CD4-positive, alpha-beta T cell treated with Interleukin-21 for 1 hour (primary cell): ENCODE results near the gene JAZF1.
A peak's percentile ranks its signal among the peaks of the same experiment; 100 is the strongest.

Experiments used
- DNase-seq: peaks from one replicate; pipeline ENCODE4 v3.0.0-alpha.2; 2020

The JAZF1 gene

DNA sequence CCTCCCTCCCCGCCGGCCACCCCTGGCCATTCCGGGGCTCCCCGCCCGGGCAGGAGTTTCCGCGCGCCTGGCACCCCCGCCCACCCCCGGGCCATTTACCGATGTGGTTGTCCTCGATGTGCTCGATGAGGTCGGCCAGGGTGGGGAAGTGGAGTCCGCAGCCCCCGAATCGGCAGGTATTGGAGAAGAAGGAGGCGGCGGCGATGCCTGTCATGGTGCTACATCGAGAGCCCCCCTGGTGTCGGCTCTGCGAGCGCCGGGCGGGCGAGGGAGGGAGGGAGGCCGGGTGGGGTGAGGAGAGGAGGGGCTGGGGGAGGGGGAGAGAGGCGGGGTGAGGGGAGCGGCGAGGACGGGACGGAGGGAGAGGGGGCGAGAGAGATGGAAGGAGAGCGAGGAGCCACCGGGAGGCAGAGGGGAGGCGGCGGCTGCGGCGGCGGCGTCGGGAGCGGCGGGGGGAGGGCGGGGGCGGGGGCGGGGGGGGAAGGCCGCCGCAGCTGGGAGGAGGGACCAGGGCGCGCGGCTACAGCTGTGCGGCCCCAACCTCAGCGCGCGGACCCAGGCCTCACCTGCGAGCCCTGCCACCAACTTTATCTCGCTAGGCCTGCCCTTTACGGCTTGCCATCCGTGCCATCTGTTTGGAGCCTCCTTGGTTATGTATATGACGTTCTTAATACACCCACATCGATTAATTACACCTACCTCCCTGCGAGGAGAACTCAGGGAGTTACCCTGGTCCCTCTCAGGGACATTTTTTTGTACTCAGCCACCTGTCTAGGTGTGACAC lies at the start of gene JAZF1:
JAZF1 (minus strand) TSS at position 432 of the 784 bp plus-strand sequence.
- DNase-seq = peak; percentile 58

DNA sequence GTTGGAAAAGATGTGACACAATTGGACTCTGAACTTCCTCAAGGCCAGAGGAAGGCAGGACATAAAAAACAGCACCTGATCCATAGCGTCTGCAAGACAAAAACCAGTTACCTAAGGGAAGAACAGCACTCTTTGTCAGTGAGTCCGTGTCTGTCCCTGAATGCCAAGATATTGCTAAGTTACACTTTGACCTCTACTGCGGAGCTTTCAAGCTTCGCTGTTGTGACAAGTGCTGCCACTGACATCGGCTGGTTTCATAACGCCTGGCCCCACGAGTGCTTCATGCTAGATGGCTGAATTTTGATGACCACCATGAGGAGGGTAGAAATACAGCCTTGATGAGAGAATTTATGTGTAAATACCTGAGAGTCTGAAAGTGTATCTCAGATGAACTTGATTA lies 49.7 kb upstream of the JAZF1 start:
- no peak for DNase-seq

DNA sequence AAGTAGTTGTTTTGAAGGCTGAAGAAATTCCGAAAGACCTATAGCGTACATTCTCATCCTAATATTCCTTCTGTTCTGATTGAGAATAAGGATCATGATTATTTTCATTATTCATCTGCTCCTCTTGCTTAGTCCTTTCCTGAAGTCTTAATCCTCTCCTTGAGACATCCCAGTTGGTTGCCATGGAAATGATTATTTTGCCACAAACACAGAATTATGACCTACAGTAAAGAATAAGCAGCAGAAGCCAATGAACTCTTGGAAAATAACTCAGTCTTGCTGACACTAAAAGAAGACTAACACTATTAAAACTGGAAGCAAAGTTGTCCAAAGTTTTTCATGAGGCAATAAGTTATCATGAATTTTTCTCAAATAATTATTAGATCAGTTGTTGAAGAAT lies 47.8 kb upstream of the JAZF1 start:
- no peak for DNase-seq

DNA sequence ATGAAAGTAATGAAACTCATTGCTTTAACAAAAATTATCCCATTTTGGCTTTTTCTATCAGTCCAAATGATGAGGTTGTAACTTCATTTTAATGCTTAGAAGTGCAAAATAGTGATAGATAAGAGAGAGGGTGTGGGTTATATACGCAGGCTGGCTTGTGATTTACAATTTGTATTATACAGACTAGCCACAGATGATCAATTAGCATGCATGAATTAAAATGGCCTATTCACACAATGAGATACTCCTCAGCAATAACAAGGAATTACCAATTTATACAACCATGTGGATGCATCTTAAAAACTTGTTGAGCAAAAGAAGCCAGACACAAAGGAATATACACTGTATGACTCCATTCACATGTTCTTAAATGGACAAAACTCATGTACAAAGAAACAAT lies 45.4 kb upstream of the JAZF1 start:
- no peak for DNase-seq

DNA sequence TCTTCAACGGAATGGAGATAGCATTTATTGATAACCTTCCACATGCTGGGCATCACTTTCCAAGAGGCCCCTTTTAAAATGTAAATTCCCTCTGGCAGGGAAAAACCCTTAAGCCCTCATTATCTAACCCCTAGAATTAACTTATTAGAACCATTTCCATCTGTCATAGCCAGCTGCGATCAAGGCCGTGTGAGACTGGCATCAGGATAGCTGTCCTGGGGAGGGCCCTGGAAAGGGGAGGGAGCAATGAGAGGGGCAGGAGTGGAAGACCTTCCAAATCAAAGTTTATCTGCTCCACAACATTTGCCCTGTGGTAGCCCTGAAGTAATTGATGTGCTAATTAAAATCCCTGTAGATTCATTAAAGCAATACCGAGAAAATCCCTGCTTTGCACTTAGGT lies 45.0 kb upstream of the JAZF1 start:
- no peak for DNase-seq

DNA sequence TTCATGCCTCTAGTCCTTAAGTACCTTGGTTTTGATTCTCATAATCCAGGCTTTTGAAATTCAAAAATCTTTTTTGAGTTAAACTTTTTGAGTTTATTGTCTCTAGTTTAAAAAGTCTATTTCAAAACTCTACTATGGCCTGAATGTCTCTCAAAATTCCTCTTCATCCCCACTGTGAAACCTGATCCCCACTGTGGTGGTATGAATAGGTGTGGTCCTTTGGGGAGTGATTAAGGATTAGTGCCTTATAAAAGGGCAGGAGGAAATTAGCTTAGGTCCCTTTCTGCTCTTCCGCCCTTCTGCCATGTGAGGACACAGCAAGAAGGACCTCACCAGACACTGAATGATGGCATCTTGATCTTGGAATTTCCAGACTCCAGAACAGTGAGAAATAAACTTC lies 44.1 kb upstream of the JAZF1 start:
- DNase-seq = no peak

DNA sequence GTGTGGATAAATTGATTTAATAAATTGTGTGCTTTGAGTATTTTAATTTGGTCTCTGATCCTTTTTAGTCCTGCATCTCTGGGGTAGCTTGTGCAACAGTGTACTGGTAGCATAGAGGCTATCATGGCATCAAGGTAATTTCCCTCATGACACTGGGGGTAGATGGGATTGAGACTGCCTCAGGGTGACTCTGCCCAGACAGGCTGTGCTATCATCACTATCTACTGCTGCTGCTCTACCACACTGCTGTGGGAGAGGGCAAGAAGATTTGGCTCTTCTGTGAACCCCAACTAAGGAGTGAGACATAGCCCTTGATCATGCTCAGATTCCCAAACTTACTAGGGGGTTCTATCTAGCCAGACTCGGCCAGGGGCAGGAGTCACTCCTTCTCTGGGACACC lies 43.6 kb upstream of the JAZF1 start:
- no peak for DNase-seq

DNA sequence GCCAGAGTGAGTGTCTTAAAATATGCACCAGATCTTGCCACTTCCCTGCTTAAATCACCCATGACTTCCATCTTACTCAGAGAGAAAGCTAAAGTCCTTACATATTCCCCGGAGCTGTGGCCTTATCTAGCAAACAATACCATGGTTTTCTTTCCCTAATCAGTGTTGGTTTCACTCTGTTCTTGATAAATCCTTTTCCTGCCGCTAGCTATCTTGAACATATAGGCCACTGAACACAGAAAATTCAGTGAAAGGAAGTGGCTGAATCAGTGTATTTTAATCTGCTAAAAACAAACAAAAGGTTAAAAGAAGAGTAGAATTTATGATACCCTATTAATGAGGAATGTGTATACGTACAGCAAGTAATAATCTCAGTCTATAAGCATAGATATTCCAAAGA lies 42.0 kb upstream of the JAZF1 start:
- no peak for DNase-seq

DNA sequence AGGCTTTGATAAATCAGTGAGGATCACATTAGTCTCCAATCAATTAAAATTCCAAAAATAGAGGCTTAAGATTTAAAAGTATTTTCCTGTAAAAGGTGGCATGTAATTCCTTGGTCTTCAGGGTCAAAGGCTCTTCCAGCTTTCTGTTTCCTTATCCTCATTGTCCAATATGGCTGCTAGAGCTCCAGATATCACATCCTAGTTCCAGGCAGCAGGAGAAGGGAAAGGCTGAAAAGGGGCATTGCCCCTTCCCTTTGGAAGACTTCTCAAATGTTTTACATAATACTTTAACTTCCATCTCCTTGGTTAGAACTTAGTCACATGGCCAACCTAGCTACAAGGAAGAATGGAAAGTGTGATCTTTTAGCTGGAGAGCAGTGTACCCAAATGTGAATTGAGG lies 39.2 kb upstream of the JAZF1 start:
- no peak for DNase-seq

DNA sequence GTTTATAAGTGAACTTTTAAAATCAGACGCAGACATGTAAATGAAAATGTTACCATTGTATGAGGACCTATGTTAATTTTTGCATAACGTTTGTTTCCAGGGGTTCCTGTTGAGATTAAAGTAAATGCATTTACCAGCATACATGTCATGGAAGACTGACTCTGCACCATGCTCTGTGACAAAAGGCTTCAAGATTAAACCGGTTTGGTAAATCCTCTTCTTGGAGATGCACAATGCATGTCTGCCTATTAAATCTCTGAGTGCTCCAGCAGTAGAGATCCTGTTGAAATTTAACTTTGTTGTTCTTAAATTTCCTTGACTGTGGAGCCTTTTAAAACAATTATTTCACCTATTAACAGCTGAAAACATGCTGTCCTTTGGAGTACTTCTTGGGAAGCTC lies 36.5 kb upstream of the JAZF1 start:
- DNase-seq = no peak

DNA sequence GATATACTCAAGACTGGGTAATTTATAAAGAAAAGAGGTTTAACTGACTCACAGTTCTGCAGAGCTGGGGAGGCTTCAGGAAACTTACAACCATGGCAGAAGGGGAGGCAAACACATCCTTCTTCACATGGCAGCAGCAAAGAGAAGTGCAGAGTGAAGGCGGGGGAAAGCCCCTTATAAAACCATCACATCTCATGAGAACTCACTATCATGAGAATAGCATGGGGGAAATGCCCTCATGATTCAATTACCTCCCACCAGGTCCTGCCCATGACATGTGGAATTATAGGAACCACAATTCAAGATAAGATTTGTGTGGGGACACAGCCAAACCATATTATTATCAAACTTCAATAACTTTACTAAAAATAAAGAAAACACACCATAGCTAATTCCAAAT lies 30.4 kb upstream of the JAZF1 start:
- DNase-seq = no peak

DNA sequence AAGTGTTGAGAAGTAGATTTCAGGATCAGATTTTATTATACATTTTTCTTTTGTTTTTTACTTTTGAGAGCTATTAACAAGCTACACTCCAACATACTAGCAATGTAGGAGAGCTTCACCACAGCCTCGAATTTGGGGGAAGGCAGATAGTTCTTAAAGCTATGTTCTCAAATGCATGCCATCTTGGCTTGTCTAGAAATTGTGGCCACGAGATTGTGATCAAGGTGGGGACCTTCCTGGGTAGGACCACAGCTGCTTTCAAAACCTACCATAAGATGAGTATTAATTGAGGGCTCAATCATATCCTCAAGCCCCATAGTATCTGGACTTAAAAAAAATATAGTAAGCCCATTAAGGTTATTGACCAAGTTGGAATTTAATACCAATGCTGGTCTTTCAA lies 27.9 kb upstream of the JAZF1 start:
- no peak for DNase-seq

DNA sequence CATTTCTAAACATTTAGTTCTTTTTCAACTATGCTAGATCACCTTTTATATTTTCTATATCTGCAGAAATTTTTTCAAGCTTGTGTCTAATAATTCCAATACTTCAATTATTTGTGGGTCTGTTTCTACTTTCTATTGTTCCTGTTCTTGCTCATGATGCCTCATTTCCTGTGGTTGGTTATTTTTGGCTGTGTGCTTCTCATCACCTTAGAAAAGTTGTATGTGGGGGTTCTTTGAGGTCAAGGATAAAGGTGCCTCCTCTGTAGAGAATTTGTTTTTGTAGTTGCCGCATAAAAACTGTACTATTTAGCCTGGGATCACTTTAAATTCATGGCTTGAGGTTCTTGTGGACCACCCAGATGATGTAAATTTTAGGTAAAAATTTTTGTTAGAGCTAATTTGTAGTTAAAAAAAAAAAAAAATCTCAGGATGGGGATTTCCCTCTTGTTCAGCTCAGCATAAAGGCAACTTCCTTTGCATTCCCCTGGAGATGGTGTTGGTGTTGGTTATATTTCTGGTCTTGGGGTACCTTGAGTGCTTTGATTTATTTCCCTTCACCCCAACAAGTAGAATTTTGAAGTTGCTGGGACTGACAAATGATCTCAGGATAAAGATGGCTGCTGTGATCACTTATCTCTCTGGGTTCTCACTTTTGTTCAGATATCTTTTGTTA lies 27.0 kb upstream of the JAZF1 start:
- no peak for DNase-seq

DNA sequence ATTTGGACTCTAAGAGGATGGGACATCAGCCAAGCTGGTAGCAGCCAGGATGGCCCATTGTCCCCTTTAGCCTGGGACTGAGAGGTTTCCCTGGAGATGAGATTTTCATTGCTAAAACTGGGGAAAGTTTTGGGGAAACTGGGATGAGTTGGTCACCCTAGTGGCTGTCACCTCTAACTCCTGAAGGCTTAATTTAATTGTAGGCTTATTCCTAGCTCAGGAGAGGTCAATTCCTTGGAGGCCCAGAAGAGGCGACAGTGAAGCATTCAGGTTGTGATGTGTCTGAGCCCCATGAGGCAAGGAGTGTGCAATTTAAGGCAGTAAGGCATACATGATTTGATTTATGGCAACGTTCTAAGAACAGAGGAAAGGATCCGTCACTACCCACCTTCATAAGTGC lies 24.9 kb upstream of the JAZF1 start:
- DNase-seq = no peak

DNA sequence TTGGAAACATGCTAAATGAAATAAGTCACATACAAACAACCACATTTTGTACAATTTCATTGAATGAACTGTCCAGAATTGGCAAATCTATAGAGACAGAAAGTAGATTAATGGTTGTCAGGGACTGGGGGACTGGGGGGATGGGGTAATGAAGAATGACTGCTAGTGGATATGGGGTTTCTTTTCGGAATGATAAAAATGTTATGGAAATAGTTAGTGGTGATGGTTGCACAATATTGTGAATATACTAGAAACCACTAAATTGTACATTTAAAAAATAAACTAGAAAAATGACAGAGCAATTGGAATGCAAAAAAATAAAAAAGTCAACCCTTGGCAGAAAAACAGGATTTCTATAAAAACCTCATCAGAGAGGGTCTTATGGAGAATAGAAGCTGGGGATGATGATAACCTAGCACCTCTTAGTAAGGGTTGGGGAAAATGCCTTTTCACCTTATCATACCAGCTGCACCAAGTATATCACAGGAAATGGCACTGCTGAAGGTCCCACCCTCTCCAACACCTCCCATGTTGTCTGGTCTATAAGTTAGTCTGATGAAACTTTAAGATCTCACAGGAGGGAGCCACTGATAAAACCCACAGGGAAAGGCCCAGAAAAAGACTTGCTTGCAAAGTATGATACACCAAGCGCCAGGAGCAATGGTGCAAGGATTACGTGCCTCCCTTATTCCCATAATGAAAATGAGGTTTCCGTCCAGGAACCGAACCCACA lies 23.1 kb upstream of the JAZF1 start:
- peak; percentile 34 for DNase-seq

DNA sequence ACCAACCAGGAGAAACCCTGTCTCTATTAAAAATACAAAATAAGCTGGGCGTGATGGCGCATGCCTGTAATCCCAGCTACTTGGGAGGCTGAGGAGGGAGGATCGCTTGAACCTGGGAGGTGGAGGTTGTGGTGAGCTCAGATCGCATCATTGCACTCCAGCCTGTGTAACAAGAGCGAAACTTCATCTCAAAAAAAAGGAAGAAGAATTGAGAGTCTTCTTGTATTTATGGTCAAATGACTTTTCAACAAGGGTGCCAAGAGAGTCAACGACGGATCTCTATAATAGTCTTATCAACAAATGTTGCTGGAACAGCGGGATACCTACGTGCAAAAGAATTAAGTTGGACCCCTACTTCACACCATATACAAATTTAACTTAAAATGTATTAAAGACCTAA lies 21.6 kb upstream of the JAZF1 start:
- no peak for DNase-seq

DNA sequence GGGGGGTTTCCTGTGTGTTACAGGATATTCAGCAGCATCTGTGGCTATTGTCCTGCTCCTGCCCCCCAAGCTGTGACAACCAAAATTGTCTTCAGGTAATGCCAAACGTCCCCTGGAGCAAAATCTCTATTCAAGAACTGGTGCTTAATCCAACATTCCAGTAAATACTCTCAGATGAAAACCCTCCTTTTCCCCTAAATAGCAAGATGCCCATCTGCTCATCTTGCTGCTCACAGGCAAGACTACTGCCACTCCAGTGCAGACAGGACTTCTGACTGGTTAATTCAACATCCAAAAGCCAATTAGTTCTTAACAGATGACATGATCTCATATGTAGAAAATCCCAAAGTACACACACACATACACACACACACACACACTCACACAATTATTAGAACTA lies 20.5 kb upstream of the JAZF1 start:
- no peak for DNase-seq

DNA sequence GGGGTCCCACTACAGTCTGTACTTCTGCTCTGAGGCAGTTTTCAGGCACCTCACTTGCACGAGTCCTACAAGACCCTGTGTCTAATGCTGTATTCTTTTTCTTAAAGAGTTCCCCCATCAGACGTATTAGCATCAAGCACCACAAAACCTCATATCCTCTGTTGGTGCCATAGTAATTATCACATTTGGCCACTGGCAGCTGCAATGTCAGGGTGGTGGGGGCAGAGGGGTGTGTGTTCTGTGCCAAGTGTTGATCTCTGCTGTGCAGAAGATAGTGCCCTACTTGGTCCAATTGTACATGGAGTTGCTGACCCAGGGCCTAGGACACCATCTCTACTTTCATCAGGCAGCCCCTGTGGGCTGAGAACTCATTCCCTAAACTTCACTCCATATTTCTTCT lies 20.0 kb upstream of the JAZF1 start:
- peak; percentile 34 for DNase-seq

DNA sequence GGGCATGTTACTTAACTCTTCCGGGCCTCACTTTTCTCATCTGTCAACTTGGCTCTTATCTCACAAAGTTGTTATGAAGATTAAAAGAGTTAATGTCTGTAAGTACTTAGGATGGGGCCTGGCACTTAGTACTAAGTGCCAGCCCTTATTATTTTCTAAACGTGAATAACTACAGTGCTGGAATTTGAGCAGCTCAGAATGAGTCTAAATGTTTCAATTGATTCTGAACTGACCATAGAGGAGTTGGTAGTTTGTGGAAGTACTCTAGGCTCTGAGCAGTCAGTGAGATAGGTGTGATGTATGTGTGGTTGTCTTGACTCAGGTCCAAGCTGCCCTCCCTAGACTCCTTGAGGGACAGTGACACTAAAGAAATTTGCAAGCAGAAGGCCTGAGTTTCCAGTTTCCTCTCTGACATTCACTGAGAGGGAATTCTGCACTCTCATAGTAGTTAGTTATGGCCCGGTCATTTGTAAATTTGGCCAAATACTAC lies 18.5 kb upstream of the JAZF1 start:
- no peak for DNase-seq

DNA sequence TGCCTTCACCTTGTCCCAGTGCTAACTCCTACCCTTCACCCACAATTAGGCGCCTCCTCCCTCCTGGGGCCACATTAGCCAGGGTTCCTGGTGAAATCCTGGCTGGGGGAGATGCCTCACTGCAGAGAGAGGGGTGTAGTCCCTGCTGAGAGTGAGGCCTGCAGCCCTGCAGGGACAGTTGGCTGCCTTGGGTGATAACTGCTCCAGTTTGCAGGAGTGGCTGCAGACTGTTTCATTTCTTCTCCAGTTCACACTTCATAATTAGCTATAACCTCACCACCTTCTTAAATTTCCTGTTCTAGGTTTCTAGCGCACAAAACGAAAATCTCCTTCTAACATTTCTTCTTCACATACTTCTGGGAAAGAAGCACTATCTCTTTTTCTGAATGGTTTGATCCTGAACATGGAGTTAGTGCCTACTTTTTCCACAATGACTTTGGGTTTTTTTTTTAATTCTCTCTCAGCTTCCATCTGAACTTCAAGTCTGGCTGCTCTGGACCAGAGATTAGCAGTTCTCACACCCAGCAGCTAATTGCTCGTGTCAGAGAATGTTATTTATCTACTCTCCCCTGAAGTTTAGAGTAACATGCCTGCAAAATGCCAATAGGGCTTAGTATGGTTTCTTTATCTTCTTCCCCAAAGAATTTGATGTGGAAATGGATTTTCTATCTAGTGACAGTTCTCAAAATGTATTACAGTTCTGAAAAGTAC lies 15.5 kb upstream of the JAZF1 start:
- no peak for DNase-seq

DNA sequence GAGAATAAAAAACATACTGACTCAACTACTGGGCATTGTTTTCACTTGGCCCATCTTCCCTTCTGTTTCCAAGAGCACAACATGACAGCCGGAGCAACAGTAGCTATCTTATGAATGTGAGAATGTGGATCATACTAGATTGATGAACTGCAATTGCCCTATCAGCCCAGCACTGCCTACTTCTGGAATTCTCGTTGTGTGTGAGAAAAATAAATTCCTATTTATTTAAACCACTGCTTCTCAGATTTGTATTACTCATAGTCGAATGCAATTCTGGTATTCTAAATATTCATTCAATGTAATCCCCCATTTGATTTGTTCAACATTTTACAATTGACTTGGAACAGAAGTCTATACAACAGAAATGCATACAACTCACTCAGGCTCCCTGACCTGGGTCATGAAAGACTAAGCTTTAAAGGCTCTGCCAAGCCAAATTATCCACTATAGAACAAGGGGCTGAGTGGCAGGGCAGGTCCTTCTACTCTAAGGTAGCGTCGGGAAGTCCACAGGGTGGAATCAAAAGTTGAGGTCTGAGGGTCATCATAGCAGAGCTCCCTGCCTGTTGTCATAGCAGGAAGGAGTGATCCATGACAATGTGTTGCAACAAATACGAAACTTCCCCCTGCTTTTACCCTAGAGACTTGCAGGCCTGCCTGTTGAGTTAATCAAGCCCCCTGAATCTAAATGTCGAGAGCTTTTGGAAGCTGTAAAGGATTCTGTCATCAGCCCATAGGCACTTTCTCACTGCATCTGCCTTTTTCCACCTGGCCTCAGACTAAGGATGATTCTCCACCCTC lies 12.4 kb upstream of the JAZF1 start:
- DNase-seq = no peak

DNA sequence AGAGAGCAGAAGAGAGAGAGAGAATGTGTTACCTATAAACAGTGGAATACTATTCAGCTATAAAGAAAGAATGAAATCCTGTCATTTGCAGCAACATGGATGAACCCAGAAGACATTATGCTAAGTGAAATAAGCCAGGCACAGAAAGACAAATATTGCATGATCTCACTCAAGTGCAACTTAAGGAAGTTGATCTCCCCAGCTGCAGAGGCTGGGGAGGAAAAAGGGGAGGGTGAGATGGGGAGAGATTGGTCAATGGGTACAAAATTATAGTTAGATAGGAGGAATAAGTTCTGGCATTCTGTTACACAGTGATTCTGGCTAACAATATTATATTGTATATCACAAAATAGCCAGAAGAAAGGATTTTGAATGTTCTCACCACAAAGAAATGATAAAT lies 11.2 kb upstream of the JAZF1 start:
- DNase-seq = no peak
